Uterus (tissue), 4 donors: ENCODE results near the gene HSPBP1. TPM values are rescaled to one million over a fixed set of nuclear protein-coding genes. Genes with fewer than 3 reads are reported as not detected.

ENCODE experiments used
- DNase-seq, 2 donors: peaks; one replicate each; pipeline ENCODE4 v3.0.0-alpha.2; 2019 to 2020
- H3K27ac ChIP-seq, 2 donors: fragments of 200-600 bp; sonication (generic); 1 replicate in 1 of 2; 2 replicates in 1 of 2; pipeline ENCODE4 v1.5.1; 2016 to 2018
- H3K27me3 ChIP-seq, 2 donors: fragments of 200-600 bp; sonication (generic); one replicate each; pipeline ENCODE4 v1.5.1; 2018 to 2019; ENCODE audit warnings: control low read depth in 1 of 2
- H3K36me3 ChIP-seq, 2 donors: fragments of 200-600 bp; sonication (generic); one replicate each; pipeline ENCODE4 v1.5.1; 2019; ENCODE audit warnings: control low read depth in 1 of 2
- H3K4me1 ChIP-seq, 2 donors: fragments of 200-600 bp; sonication (generic); one replicate each; pipeline ENCODE4 v1.5.1; 2018 to 2019; ENCODE audit warnings: control low read depth in 1 of 2
- H3K4me3 ChIP-seq, 2 donors: fragments of 200-600 bp; sonication (generic); 1 replicate in 1 of 2; 2 replicates in 1 of 2; pipeline ENCODE4 v1.5.1; 2018 to 2019; ENCODE audit warnings: mild to moderate bottlenecking in 1 of 2
- H3K9me3 ChIP-seq, 2 donors: fragments of 200-600 bp; sonication (generic); one replicate each; pipeline ENCODE4 v1.5.1; 2019; ENCODE audit warnings: control low read depth in 1 of 2
- POLR2A ChIP-seq, 2 donors: fragments of 450-650 bp; IDR thresholded peaks; one replicate each; pipeline ENCODE4 v1.6.1; 2016; ENCODE audit warnings: antibody characterized with exemption in 2 of 2, mild to moderate bottlenecking in 1 of 2, moderate library complexity in 1 of 2
- intact Hi-C: fragments of 100-400 bp; cut with DNase I; formaldehyde crosslinking; loops from one replicate; pipeline ENCODE4 v1.15.1; 2023; ENCODE audit warnings: low total_unique reads
- total RNA-seq, 4 donors: library from RNA; depleted of rRNA in 3 of 4; stranded (reverse); fragments of >200 nt in 3 of 4; gene quantifications; one replicate each; pipeline versions ENCODE4 v1.1.0 to v1.2.4, GENCODE V29; 2014 to 2023
- TF ChIP-seq, protein P1 (sequence below), 4 experiments: fragments of 200-600 bp in 2 of 4; fragments of 450-650 bp in 2 of 4; sonication (generic) in 2 of 4; IDR thresholded peaks; one replicate each; pipeline ENCODE4 v1.5.1; 2016 to 2019; ENCODE audit warnings: antibody characterized with exemption in 4 of 4, mild to moderate bottlenecking in 2 of 4, moderate library complexity in 1 of 4
- donor health status: DM: yes; HTN: yes; CAD: no.

HSPBP1 gene
- total RNA-seq, 4 donors from 2014 or later = 1.3 to 37.4 (median 25.6) TPM

- Histone ChIP-seq H3K36me3 (no peaks in the 10 kb centered on the region), H3K4me1 (no peaks in the 10 kb centered on the region), H3K4me3 (no peak overlapping the region), H3K27ac (no peak overlapping the region), H3K27me3 (no peaks in the 10 kb centered on the region), H3K9me3 (no peaks in the 10 kb centered on the region)
- TF ChIP-seq, protein P1, sequence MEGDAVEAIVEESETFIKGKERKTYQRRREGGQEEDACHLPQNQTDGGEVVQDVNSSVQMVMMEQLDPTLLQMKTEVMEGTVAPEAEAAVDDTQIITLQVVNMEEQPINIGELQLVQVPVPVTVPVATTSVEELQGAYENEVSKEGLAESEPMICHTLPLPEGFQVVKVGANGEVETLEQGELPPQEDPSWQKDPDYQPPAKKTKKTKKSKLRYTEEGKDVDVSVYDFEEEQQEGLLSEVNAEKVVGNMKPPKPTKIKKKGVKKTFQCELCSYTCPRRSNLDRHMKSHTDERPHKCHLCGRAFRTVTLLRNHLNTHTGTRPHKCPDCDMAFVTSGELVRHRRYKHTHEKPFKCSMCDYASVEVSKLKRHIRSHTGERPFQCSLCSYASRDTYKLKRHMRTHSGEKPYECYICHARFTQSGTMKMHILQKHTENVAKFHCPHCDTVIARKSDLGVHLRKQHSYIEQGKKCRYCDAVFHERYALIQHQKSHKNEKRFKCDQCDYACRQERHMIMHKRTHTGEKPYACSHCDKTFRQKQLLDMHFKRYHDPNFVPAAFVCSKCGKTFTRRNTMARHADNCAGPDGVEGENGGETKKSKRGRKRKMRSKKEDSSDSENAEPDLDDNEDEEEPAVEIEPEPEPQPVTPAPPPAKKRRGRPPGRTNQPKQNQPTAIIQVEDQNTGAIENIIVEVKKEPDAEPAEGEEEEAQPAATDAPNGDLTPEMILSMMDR (IDR thresholded peaks at IDR 0.05) = no peak
- TF ChIP-seq POLR2A (IDR thresholded peaks at IDR 0.05) = no peak
- DNase-seq = no peak
- intact Hi-C loops = no loop called here
Observed at GRCh38 chr19:55239004-55239403, 40.9 kb downstream of the HSPBP1 start.

- Histone ChIP-seq H3K9me3 (no peaks in the 10 kb centered on the region), H3K27ac (no peak overlapping the region), H3K27me3 (no peaks in the 10 kb centered on the region), H3K4me3 (no peak overlapping the region), H3K36me3 (no peaks in the 10 kb centered on the region), H3K4me1 (no peaks in the 10 kb centered on the region)
- TF ChIP-seq POLR2A (IDR thresholded peaks at IDR 0.05) = no peak
- TF ChIP-seq, protein P1 (IDR thresholded peaks at IDR 0.05) = no peak
- intact Hi-C loops = no loop called here
- no peak for DNase-seq
Observed at GRCh38 chr19:55238030-55238429, 41.9 kb downstream of the HSPBP1 start.

DNA sequence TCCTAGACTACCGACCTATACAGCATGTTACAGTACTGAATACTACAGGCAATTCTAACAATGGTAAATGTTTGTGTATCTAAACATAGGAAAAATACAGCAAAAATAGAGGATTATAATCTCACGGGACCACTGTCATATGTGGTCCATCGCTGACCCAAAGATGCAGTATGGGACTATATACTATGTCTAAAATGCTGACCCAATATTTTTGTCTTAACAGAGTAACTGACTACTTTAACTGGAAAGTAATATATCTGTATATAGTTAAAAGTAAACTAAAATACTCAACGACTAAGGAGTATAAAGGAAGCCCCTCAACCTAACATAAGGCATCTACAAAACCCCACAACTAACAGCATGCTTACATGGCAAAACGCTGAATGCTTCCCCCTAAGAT lies 46.9 kb downstream of the HSPBP1 start:
- no peak for TF ChIP-seq POLR2A (IDR thresholded peaks at IDR 0.05)
- TF ChIP-seq, protein P1 (IDR thresholded peaks at IDR 0.05) = no peak
- no peak for DNase-seq
- Histone ChIP-seq H3K27ac (no peak overlapping the region), H3K4me3 (no peak overlapping the region), H3K27me3 (no peaks in the 10 kb centered on the region), H3K4me1 (no peaks in the 10 kb centered on the region), H3K9me3 (no peaks in the 10 kb centered on the region), H3K36me3 (no peaks in the 10 kb centered on the region)
- intact Hi-C loops = no loop called here

DNA sequence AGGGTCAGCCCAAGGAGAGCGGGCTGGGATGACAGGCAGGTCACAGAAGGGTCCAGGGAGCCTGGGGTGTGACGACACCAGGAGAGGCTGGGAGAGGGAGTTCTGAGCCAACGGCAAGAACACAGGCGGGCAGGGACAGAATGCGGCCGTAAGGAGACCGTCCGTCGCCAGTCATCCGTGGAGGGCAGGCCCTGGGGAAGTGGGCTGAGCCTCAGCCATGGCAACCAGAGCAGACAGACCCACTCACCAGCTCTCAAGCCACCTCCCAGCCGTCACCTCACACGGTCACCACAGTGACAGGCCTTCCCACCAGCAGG lies 47.7 kb downstream of the HSPBP1 start:
- DNase-seq = no peak
- no peaks in the 10 kb centered on the region for H3K36me3 ChIP-seq
- H3K4me1 ChIP-seq = no peaks in the 10 kb centered on the region
- H3K27me3 ChIP-seq = no peaks in the 10 kb centered on the region
- H3K9me3 ChIP-seq = no peaks in the 10 kb centered on the region
- intact Hi-C loops = no loop called here
- H3K4me3 ChIP-seq = no peak overlapping the region
- no peak overlapping the region for H3K27ac ChIP-seq
- TF ChIP-seq POLR2A (IDR thresholded peaks at IDR 0.05) = no peak

- no peak for DNase-seq
- intact Hi-C loops = no loop called here
- Histone ChIP-seq H3K36me3 (no peaks in the 10 kb centered on the region), H3K4me3 (no peak overlapping the region), H3K27ac (no peak overlapping the region), H3K9me3 (no peaks in the 10 kb centered on the region), H3K27me3 (no peaks in the 10 kb centered on the region), H3K4me1 (no peaks in the 10 kb centered on the region)
- TF ChIP-seq, protein P1 (IDR thresholded peaks at IDR 0.05) = no peak
- TF ChIP-seq POLR2A (IDR thresholded peaks at IDR 0.05) = no peak
Observed at GRCh38 chr19:55231391-55232285, 48.3 kb downstream of the HSPBP1 start.
